LNCAP (cell line): ENCODE results near the gene PRPSAP1.

Experiments used
- TF ChIP-seq, protein P1 (sequence below): fragments of 450-650 bp; IDR thresholded peaks from 2 replicates; pipeline ENCODE4 v1.5.1; 2017; ENCODE audit warnings: mild to moderate bottlenecking

The PRPSAP1 gene

DNA sequence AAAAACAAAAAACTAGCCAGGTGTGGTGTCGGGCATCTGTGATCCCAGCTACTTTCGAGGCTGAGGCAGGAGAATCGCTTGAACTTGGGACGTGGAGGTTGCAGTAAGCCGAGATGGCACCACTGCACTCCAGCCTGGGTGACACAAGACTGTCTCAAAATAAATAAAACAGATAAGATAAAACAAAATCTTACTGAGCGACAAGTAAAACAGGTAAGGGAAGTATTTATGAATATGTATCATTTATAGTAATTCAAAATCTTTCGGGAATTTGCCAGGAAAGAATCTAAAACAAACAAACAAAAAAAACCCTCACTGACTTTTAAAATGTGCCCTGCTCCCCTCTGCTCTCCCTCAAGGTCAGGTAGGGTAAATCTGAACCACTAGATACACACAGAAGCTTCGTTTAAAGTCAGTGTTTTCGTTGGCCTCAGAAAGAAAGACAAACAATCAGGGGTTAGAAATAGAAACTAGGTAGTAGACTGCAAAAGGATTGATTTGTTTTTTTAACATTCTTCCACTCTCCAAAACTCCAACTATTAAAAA, 2.1 kb downstream of the PRPSAP1 start:
- TF ChIP-seq, protein P1, sequence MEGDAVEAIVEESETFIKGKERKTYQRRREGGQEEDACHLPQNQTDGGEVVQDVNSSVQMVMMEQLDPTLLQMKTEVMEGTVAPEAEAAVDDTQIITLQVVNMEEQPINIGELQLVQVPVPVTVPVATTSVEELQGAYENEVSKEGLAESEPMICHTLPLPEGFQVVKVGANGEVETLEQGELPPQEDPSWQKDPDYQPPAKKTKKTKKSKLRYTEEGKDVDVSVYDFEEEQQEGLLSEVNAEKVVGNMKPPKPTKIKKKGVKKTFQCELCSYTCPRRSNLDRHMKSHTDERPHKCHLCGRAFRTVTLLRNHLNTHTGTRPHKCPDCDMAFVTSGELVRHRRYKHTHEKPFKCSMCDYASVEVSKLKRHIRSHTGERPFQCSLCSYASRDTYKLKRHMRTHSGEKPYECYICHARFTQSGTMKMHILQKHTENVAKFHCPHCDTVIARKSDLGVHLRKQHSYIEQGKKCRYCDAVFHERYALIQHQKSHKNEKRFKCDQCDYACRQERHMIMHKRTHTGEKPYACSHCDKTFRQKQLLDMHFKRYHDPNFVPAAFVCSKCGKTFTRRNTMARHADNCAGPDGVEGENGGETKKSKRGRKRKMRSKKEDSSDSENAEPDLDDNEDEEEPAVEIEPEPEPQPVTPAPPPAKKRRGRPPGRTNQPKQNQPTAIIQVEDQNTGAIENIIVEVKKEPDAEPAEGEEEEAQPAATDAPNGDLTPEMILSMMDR, result no peak

DNA sequence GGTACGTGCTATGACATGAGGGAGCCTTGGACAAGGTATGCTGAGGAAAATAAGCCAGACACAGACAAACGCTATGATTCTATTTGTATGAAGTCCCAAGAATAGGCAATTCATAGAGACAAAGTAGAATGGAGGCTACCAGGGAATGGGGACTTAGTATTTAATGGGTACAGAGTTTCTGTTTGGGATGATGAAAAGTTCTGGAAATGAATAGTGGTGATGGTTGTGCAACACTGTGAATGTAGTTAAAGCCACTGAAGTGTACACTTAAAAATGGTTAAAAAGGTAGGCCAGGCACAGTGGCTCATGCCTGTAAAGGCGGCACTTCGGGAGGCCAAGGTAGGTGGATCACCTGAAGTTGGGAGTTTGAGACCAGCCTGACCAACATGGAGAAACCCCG, 3.3 kb downstream of the PRPSAP1 start:
- TF ChIP-seq, protein P1, result no peak

DNA sequence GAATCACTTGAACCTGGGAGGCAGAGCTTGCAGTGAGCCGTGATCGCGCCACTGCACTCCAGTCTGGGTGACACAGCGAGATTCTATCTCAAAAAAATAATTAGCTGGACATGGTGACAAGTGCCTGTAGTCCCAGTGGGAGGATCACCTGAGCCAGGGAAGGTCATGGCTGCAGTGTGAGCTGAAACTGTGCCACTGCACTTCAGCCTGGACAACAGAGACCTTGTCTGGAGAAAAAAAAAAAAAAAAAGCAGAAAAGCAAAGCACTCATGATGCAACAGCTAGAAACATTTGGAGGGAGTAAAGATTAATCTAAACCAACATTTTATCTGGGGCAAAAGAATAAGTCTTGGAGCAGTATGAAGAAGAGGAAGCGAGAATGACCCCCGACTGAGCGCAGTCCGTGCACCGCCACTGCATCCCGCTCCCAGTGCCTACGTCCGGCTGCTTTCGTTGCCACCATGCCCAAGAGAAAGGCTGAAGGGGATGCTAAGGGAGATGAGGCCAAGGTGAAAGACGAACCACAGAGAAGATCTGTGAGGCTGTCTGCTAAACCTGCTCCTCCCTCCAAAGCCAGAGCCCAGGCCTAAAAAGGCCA, 8.2 kb downstream of the PRPSAP1 start:
- TF ChIP-seq, protein P1, result no peak

DNA sequence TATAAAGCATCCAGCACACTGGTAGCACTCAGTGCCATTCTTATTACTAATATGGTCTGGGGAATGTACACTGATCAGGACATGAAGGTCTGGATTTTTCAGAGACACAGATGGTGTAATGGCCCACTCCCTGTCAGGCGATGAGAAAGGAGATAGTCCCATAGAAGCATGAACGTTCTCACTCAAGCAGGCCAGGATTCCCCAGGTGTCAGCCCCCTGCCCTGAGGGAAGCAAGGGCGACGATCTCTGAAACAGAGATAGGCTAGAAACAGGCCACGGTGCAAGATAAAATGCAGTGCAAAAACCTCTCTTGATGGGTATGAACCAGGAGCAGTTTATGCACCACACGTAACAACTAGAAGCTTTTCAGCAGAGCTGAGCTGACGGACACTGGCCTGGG, 10.6 kb downstream of the PRPSAP1 start:
- TF ChIP-seq, protein P1, result no peak

DNA sequence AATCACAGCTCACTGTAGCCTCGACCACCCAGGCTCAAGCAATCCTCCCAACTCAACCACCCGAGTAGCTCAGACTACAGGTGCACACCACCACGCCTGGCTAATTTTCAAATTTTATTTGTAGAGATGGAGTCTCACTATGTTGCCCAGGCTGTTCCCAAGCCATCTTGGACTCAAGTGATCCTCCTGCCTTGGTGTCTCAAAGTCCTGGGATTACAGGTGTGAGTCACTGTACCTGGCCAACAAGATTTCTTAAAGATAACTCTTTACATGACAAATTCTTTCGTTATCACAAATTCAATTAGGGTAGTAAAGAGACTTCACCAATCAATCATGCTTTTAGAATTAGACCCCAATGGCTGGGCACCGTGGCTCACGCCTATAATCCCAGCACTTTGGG, 12.4 kb downstream of the PRPSAP1 start:
- TF ChIP-seq, protein P1, result no peak

DNA sequence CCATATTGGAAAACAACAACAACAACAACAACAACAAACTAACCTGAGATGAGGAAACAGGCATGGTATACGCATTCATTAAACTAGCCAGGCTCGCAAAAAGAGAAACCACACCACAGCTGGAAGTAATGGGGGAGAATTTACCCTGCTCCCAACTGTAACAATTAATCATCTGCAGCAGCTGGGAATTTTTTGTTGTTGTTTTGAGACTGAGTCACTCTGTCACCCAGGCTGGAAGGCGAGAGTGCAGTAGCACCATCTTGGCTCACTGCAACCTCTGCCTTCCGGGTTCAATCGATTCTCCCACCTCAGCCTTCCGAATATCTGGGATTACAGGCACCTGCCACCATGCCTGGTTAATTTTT, 16.3 kb downstream of the PRPSAP1 start:
- TF ChIP-seq, protein P1, result no peak

DNA sequence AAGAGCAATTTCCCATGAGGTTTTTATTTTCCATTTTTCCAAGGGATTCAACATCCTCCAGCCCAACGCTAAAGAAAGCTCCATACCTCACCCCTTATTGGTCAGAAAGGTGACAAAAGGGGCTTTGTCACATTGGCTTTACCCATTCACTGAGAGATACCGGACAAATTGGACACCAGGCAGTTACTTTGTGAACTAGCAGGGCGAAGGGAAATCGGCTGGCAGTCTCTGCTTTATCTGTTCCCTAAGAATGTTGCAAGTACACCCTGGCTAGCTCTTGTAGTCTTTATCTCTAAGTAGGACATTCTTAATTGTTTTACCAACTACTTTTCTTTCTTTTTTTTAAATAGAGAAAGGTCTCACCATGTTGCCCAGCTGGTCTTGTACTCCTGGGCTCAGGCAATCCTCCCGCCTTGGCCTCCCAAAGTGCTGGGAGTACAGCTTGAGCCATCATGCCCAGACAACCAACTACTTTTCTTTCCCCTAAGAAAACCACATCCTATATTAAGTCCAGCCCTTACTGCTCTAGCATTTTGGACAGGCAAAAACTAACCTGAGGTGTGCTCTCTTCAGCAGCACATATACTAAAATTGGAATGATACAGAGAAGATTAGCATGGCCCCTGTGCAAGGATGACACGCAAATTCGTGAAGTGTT, 16.8 kb downstream of the PRPSAP1 start:
- TF ChIP-seq, protein P1, result no peak
